ENCODE data around the gene STAP2.

The STAP2 gene

GRCh38 chr19:4326837-4327251 lies 11.8 kb downstream of the STAP2 start:
- peak in 1 of 2 experiments; percentile 30 for DNase-seq

GRCh38 chr19:4326215-4326836 lies 12.3 kb downstream of the STAP2 start:
- no peak for DNase-seq

- no peak for DNase-seq
Measured at GRCh38 chr19:4324228-4324627, 14.4 kb downstream of the STAP2 start.

- no peak for DNase-seq
Measured at GRCh38 chr19:4323692-4324091, 14.9 kb downstream of the STAP2 start.

GRCh38 chr19:4322942-4323665 lies 15.5 kb downstream of the STAP2 start:
- no peak for DNase-seq

GRCh38 chr19:4320419-4320818 lies 18.2 kb downstream of the STAP2 start:
- no peak for DNase-seq

GRCh38 chr19:4319067-4319718 lies 19.4 kb downstream of the STAP2 start:
- no peak for DNase-seq

- no peak for DNase-seq
Measured at GRCh38 chr19:4318460-4318859, 20.2 kb downstream of the STAP2 start.

- DNase-seq = no peak
Measured at GRCh38 chr19:4316956-4317355, 21.7 kb downstream of the STAP2 start.

- DNase-seq = no peak
Measured at GRCh38 chr19:4313847-4314490, 24.7 kb downstream of the STAP2 start.

- no peak for DNase-seq
Measured at GRCh38 chr19:4310247-4311121, 28.1 kb downstream of the STAP2 start.

- no peak for DNase-seq
Measured at GRCh38 chr19:4305659-4306058, 33.0 kb downstream of the STAP2 start.

GRCh38 chr19:4305257-4305612 lies 33.4 kb downstream of the STAP2 start:
- DNase-seq = no peak

GRCh38 chr19:4304538-4305256 lies 33.9 kb downstream of the STAP2 start, which contains the start of gene FSD1:
Gene FSD1 (plus strand): TSS chr19:4304598. CDS start chr19:4304747, 149 bp downstream.
- DNase-seq = peak; percentile 51 to 71

GRCh38 chr19:4303819-4304537 lies 34.6 kb downstream of the STAP2 start:
- DNase-seq = no peak

GRCh38 chr19:4302243-4302640 lies 36.4 kb downstream of the STAP2 start, which contains the start of gene TMIGD2:
Gene TMIGD2 (minus strand): TSS chr19:4302389. CDS start chr19:4302385, 4 bp downstream.
- DNase-seq = no peak

- DNase-seq = no peak
Measured at GRCh38 chr19:4301590-4302242, 36.9 kb downstream of the STAP2 start.

- no peak for DNase-seq
Measured at GRCh38 chr19:4300589-4300988, 38.0 kb downstream of the STAP2 start.

- no peak for DNase-seq
Measured at GRCh38 chr19:4298810-4299550, 39.6 kb downstream of the STAP2 start.

Measured in stimulated activated CD4-positive, alpha-beta T cell treated with anti-CD3 and anti-CD28 coated beads, Interleukin-4, amount 100 ng/mL, for 4 hours (primary cell).